ENCODE measurements around the gene FHL3.

DNA sequence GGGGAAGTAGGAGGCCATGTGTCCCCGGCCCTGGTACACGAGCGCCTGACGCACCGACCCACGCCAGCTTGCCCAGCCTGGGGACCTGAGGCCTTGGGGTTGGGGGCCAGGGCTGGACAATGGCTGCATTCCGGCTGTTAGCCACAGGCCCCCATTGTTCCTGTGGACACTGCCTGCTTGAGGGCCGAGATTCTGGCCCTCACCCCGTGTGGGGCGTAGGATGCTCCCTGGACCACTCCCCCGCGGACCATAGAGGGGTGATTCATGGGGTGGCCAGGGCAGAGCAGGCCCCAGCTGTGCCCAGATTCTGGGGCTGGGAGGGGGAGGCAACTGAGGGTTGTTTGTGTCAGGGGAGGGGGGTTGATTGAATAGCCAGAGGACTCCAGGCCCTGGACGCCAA, 29.6 kb upstream of the FHL3 start:
- TF ChIP-seq, protein P1, sequence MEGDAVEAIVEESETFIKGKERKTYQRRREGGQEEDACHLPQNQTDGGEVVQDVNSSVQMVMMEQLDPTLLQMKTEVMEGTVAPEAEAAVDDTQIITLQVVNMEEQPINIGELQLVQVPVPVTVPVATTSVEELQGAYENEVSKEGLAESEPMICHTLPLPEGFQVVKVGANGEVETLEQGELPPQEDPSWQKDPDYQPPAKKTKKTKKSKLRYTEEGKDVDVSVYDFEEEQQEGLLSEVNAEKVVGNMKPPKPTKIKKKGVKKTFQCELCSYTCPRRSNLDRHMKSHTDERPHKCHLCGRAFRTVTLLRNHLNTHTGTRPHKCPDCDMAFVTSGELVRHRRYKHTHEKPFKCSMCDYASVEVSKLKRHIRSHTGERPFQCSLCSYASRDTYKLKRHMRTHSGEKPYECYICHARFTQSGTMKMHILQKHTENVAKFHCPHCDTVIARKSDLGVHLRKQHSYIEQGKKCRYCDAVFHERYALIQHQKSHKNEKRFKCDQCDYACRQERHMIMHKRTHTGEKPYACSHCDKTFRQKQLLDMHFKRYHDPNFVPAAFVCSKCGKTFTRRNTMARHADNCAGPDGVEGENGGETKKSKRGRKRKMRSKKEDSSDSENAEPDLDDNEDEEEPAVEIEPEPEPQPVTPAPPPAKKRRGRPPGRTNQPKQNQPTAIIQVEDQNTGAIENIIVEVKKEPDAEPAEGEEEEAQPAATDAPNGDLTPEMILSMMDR (IDR thresholded peaks at IDR 0.05), result no peak
- TF ChIP-seq POLR2A (IDR thresholded peaks at IDR 0.05), result no peak
